ENCODE data around the gene GRID1. TPM values are rescaled to one million over a fixed set of nuclear protein-coding genes. Genes with fewer than 3 reads are reported as not detected.
A peak's percentile ranks its signal among the peaks of the same experiment; 100 is the strongest.

The GRID1 gene
- total RNA-seq, 1 experiment from 2014 or later: 0.37 TPM

- Mint-ChIP-seq H3K4me1 (no peaks in the 10 kb centered on the region), H3K27me3 (ENCODE audit: low read depth) (no peaks in the 10 kb centered on the region), H3K36me3 (no peaks in the 10 kb centered on the region), H3K4me3 (no peak overlapping the region), H3K9me3 (peaks cover 13% of the 10 kb centered on the region), H3K27ac (no peak overlapping the region; the same call in 1 of the 2 replicates)
- peak; percentile 70 for ATAC-seq
- ChIA-PET CTCF (interaction anchor here (0.6 to 1.5 kb wide), 20 partner anchors 9 to 1383 kb away, joined by 3 to 16 read pairs (median 3); no protein-coding TSS in a partner anchor), POLR2A (no interaction called here)
- peak; percentile 31 for DNase-seq (ENCODE audit: low spot score)
- TF ChIP-seq RORB (CRISPR knock-in tag; IDR thresholded peaks at IDR 0.05) (no peak), ZBTB43 (CRISPR knock-in tag; IDR thresholded peaks at IDR 0.05) (no peak), ZNF425 (CRISPR knock-in tag; conservative IDR thresholded peaks at IDR 0.05) (no peak), AR (CRISPR knock-in tag; IDR thresholded peaks at IDR 0.05) (no peak), MYBL2 (CRISPR knock-in tag; IDR thresholded peaks at IDR 0.05) (no peak), STAT6 (CRISPR knock-in tag; conservative IDR thresholded peaks at IDR 0.05; ENCODE audit: low read depth) (no peak), FOXJ3 (CRISPR knock-in tag; IDR thresholded peaks at IDR 0.05; ENCODE audit: borderline replicate concordance) (no peak), FOXP1 (CRISPR knock-in tag; IDR thresholded peaks at IDR 0.05; ENCODE audit: borderline replicate concordance) (no peak), ERG (CRISPR knock-in tag; IDR thresholded peaks at IDR 0.05) (no peak), NFE2L1 (CRISPR knock-in tag; IDR thresholded peaks at IDR 0.05) (no peak), ZNF512 (CRISPR knock-in tag; IDR thresholded peaks at IDR 0.05; ENCODE audit: borderline replicate concordance) (no peak), PREB (CRISPR knock-in tag; IDR thresholded peaks at IDR 0.05; ENCODE audit: borderline replicate concordance) (no peak), CBFB (CRISPR knock-in tag; IDR thresholded peaks at IDR 0.05; ENCODE audit: low read depth) (no peak), ZNF281 (CRISPR knock-in tag; IDR thresholded peaks at IDR 0.05) (no peak), ZNF396 (CRISPR knock-in tag; IDR thresholded peaks at IDR 0.05; ENCODE audit: borderline replicate concordance) (no peak), AFF4 (CRISPR knock-in tag; IDR thresholded peaks at IDR 0.05; ENCODE audit: borderline replicate concordance) (no peak)
Observed at GRCh38 chr10:85995791-85996190, 370.8 kb downstream of the GRID1 start.

All from WTC11 (cell line).